HG02943 (cell line): Measurements from ENCODE around the gene FGGY.
A peak's percentile ranks its signal among the peaks of the same experiment; 100 is the strongest.
"Not testable (repeated sequence)": the region's sequence is repeated elsewhere in the genome, so short reads cannot be mapped to it uniquely, and the experiment has no call there.

Experiments used
- ATAC-seq: cut with Tn5 transposase; IDR thresholded peaks from one replicate; pipeline ENCODE4 v1.9.1; 2021; ENCODE audit warnings: mild to moderate bottlenecking, low read depth, moderate library complexity; ENCODE audit not compliant: unreplicated experiment

FGGY gene

GRCh38 chr1:59432531-59433439 lies 135.9 kb downstream of the FGGY start:
- peak; percentile 89 for ATAC-seq

- ATAC-seq: no peak
Measured at GRCh38 chr1:59433440-59433813, 136.5 kb downstream of the FGGY start.

DNA sequence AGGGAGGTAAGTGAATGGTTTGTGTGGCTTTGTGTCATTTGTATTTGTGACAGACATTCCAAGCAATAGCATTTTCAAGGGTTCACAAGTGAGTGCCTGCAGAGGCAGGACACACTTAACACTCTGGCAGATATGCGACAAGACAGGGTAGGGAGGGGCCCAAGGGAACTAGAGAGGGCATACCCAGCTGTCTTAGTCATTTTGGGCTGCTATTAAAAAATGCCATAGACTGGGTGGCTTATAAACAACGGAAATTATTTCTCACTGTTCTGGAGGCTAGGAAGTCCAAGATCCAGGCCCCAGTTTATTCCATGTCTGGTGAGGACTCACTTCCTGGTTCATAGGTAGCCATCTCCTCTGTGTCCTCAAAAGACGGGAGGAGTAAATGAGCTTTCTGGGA lies 137.4 kb downstream of the FGGY start:
- ATAC-seq: no peak

DNA sequence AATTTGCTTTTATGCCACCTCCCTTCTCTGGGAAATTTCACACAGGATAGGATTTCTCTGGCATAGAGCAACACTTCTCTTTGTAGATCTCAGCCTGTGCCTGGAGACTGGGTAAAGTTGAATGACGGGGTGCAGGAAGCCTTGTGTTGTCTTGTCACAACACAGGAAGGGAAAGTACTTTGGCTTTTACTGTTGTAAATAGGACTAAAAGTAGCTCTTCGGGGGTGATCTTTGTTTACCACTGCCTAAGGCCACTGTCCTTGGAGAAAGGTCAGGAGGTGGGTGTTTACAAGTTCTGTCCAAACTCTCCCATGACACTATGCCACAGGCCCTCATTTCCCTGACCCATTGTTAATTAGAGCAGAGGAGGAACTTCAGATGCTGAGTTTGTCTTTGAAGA lies 139.7 kb downstream of the FGGY start:
- no peak for ATAC-seq

GRCh38 chr1:59438058-59438560 lies 141.2 kb downstream of the FGGY start:
- no peak for ATAC-seq

GRCh38 chr1:59442492-59442891 lies 145.6 kb downstream of the FGGY start:
- no peak for ATAC-seq

- no peak for ATAC-seq
Measured at GRCh38 chr1:59443310-59443709, 146.4 kb downstream of the FGGY start.

GRCh38 chr1:59444520-59444919 lies 147.6 kb downstream of the FGGY start:
- no peak for ATAC-seq

DNA sequence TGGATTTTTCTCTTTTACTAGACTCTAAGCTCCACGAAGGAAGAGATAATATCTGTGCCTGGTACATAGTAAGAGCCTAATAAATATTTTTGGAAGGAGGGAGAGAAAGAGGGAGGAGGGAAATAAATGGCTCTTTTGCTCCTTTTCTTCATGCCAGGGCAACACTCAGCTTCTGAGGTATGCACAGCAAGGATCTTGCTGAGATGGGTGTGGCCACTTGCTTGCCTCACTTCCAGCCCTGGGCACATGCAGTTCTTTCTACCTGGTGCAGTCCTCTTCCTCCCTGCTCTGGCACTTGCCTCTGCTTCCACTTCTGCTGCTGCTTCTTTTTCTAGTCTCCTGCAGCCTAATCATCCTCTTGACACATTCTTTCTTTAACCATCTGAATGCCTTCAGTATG lies 148.1 kb downstream of the FGGY start:
- ATAC-seq: no peak

- ATAC-seq: no peak
Measured at GRCh38 chr1:59446257-59446901, 149.5 kb downstream of the FGGY start.

- no peak for ATAC-seq
Measured at GRCh38 chr1:59452026-59452425, 155.1 kb downstream of the FGGY start.

DNA sequence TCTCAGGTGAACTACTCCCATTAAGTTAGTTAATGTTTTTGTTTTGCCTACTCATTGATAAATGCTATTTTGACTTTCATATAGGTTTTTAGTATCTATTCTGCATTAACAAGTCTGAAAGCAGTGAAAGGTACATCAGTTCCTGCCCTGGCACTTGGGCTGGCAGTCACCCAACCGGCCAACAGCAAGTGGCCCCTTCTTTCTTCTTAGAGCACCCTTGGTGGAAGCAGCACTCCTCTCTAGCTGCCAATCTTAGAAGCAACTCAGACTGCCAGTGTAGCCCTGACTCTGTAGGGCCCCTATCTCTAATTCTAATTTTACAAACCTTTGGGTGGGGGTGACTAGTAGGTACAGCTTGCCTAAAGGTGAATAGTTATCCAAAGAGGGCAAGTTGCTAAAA lies 155.7 kb downstream of the FGGY start:
- no peak for ATAC-seq

- no peak for ATAC-seq
Measured at GRCh38 chr1:59453297-59453968, 156.5 kb downstream of the FGGY start.

DNA sequence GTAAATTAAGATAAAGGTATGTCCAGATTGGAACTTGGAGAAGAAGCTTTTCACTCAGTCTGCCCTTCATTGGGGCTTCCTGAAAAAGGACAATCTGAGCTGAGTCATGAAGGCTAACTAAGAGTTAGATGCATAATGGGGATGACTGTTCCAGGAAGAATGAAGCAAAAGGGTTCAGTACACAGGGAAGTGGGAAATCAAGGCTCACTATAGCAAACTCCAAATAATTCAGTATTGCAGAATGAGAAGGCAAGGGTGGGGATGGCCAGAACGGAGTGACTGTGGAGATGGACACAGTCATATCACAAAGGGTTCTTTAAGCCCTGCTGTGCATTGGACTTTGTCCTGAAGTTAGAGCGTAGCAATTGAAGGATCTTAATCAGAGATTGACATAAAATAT lies 158.3 kb downstream of the FGGY start:
- no peak for ATAC-seq

DNA sequence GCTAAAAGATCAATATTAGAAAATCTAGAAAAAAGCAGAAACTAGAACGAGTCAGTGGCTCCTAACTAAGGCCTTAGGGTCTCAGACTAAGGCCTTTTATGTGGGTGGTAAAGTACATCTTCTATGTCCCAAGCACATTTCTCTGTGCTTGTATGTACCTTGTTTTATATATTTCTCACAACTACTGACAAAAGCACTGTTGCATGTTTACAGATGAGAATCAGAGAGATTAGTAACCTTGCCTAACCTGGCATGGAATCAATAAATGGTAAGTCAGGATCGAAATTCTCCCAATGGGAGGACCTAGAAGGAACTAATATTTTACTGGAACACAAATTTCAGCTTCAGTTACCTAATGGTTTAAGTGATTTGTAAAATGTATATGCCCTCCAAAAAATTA lies 160.9 kb downstream of the FGGY start:
- ATAC-seq: no peak

GRCh38 chr1:59458884-59459283 lies 162.0 kb downstream of the FGGY start:
- no peak for ATAC-seq

DNA sequence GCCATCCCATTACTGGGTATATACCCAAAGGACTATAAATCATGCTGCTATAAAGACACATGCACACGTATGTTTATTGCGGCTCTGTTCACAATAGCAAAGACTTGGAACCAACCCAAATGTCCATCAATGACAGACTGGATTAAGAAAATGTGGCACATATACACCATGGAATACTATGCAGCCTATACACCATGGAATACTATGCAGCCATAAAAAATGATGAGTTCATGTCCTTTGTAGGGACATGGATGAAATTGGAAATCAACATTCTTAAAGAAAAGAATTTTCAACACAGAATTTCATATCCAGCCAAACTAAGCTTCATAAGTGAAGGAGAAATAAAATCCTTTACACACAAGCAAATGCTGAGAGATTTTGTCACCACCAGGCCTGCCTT lies 166.0 kb downstream of the FGGY start:
- not testable (repeated sequence) for ATAC-seq

DNA sequence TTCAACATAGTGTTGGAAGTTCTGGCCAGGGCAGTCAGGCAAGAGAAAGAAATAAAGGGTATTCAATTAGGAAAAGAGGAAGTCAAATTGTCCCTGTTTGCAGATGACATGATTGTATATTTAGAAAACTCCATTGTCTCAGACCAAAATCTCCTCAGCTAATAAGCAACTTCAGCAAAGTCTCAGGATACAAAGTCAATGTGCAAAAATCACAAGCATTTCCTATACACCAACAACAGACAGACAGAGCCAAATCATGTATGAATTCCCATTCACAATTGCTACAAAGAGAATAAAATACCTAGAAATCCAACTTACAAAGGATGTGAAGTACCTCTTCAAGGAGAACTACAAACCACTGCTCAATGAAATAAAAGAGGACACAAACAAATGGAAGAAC lies 168.6 kb downstream of the FGGY start:
- not testable (repeated sequence) for ATAC-seq

DNA sequence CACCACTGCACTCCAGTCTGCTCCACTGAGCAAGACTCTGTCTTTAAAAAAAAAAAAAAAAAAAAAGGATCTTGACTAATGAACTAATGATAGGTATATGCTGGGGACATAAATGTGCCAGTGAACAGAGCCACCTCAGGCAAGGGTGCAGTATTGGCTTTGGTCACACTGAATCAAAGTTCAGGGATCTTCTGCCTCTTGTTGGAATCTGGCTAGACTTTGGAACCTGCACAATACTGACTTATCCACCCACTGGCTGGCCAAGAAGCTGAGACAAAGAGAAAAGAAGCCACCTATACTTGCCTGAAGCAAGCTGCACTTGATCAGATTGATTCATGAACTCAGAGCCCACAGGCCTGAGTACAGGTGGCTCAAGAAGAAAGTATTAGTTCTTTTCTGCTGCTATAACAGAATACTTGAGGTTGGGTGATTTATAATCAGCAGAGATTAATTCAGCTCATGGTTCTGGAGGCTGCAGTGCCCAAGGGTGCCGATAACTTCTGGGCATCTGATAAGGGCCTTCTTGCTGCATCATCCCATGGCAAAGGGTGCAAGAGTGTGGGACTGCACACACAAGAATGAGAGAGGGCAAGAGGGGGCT lies 172.0 kb downstream of the FGGY start:
- ATAC-seq: no peak

DNA sequence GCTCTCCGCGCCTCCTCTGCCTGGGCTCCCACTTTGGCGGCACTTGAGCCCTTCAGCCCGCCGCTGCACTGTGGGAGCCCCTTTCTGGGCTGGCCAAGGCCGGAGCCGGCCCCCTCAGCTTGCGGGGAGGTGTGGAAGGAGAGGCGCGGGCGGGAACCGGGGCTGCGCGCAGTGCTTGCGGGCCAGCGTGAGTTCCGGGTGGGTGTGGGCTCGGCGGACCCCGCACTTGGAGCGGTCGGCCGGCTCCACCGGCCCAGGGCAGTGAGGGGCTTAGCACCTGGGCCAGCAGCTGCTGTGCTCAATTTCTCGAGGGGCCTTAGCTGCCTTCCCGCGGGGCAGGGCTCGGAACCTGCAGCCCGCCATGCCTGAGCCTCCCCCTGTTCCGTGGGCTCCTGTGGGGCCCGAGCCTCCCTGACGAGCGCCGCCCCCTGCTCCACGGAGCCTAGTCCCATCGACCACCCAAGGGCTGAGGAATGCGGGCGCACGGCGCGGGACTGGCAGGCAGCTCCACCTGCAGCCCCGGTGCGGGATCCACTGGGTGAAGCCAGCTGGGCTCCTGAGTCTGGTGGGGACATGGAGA lies 175.2 kb downstream of the FGGY start:
- ATAC-seq: not testable (repeated sequence)
